Upper lobe of left lung (tissue), 6 donors: ENCODE measurements around the gene EIPR1. TPM values are rescaled to one million over a fixed set of nuclear protein-coding genes. Genes with fewer than 3 reads are reported as not detected.

Source experiments
- ATAC-seq, 2 donors: fragments of 200-7000 bp; cut with Tn5 transposase; one replicate each; pipeline ENCODE4 v1.9.1; 2022; ENCODE audit warnings: mild to moderate bottlenecking in 2 of 2, moderate library complexity in 2 of 2; ENCODE audit not compliant: low FRiP score in 2 of 2
- DNase-seq, 2 donors: peaks; one replicate each; pipeline ENCODE4 v3.0.0-alpha.2; 2019 to 2020
- H3K27ac ChIP-seq, 4 donors: fragments of 200-600 bp; sonication (generic); one replicate each; pipeline ENCODE4 v1.5.1; 2016 to 2019
- H3K27me3 ChIP-seq, 4 donors: fragments of 200-600 bp; sonication (generic); one replicate each; pipeline ENCODE4 v1.5.1; 2017 to 2019
- H3K36me3 ChIP-seq, 4 donors: fragments of 200-600 bp; sonication (generic); one replicate each; pipeline ENCODE4 v1.5.1; 2016 to 2019
- H3K4me1 ChIP-seq, 4 donors: fragments of 200-600 bp; sonication (generic); one replicate each; pipeline ENCODE4 v1.5.1; 2018 to 2019
- H3K4me3 ChIP-seq, 4 donors: fragments of 200-600 bp; sonication (generic); one replicate each; pipeline ENCODE4 v1.5.1; 2017 to 2019; ENCODE audit warnings: mild to moderate bottlenecking in 2 of 4, moderate library complexity in 1 of 4
- H3K9me3 ChIP-seq, 4 donors: fragments of 200-600 bp; sonication (generic); one replicate each; pipeline ENCODE4 v1.5.1; 2018 to 2019
- EP300 ChIP-seq, 4 donors: sonication (generic); formaldehyde crosslinking; IDR thresholded peaks; one replicate each; pipeline ENCODE4 v1.5.1; 2017; ENCODE audit warnings: antibody characterized with exemption in 4 of 4, control low read depth in 2 of 4
- POLR2A ChIP-seq, 4 donors: fragments of 450-650 bp; IDR thresholded peaks; one replicate each; pipeline ENCODE4 v1.5.1; 2016 to 2017; ENCODE audit warnings: antibody characterized with exemption in 4 of 4, mild to moderate bottlenecking in 2 of 4
- POLR2AphosphoS5 ChIP-seq, 2 donors: sonication (generic); formaldehyde crosslinking; IDR thresholded peaks; one replicate each; pipeline ENCODE4 v1.5.1; 2017; ENCODE audit warnings: antibody characterized with exemption in 2 of 2
- WGBS, 2 donors: methylation state at CpG; one replicate each; pipeline ENCODE4 v1.1.5; 2017 to 2018; 5-methylcytosine and 5-hydroxymethylcytosine counted together
- total RNA-seq, 6 donors: library from RNA; depleted of rRNA in 4 of 6; stranded (reverse); fragments of >200 nt in 4 of 6; gene quantifications; one replicate each; pipeline versions ENCODE4 v1.1.0 to v1.2.1, GENCODE V29; 2016 to 2021
- TF ChIP-seq, protein P1 (sequence below), 6 experiments: fragments of 450-650 bp in 4 of 6; fragments of 200-600 bp in 2 of 6; sonication (generic) in 2 of 6; IDR thresholded peaks; one replicate each; pipeline ENCODE4 v1.5.1; 2016 to 2019; ENCODE audit warnings: antibody characterized with exemption in 6 of 6
- donor health status: DM: no; HTN: no; CAD: no; lungs with moderate emphysema.
- donor health status: DM: no; HTN: yes; CAD: no; lungs with severe emphysema.

Gene EIPR1
- total RNA-seq, 6 donors from 2014 or later, result 17.6 to 39.8 (median 23.6) TPM

DNA sequence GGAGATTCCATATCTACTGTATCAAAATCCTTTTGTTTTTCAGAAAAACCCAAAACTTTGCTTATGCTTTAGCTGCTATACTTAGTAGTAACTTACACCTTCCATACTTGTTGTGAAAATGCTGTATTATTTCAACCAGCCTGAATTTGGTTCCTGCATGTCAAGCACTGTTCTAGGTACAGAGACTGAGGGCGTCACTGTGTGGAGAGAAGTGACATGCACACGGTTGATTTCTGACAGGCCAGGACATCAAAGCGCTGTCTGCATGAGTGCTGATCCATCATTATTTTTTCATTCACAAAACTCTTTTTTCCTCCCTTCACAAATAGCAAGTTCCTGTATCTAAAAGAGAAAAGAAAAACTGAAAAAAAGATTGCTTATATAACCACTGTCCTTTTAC lies 33.5 kb upstream of the EIPR1 start:
- Histone ChIP-seq H3K9me3 (no peaks in the 10 kb centered on the region), H3K36me3 (peaks cover 0 to 19% (median 12%) of the 10 kb centered on the region in 4 donors), H3K27ac (no peak overlapping the region), H3K4me3 (no peak overlapping the region), H3K4me1 (peaks cover 0 to 6% (median 2%) of the 10 kb centered on the region in 4 donors), H3K27me3 (no peaks in the 10 kb centered on the region)
- TF ChIP-seq POLR2A (IDR thresholded peaks at IDR 0.05) (no peak), POLR2AphosphoS5 (IDR thresholded peaks at IDR 0.05) (no peak), EP300 (IDR thresholded peaks at IDR 0.05) (no peak)
- TF ChIP-seq, protein P1, sequence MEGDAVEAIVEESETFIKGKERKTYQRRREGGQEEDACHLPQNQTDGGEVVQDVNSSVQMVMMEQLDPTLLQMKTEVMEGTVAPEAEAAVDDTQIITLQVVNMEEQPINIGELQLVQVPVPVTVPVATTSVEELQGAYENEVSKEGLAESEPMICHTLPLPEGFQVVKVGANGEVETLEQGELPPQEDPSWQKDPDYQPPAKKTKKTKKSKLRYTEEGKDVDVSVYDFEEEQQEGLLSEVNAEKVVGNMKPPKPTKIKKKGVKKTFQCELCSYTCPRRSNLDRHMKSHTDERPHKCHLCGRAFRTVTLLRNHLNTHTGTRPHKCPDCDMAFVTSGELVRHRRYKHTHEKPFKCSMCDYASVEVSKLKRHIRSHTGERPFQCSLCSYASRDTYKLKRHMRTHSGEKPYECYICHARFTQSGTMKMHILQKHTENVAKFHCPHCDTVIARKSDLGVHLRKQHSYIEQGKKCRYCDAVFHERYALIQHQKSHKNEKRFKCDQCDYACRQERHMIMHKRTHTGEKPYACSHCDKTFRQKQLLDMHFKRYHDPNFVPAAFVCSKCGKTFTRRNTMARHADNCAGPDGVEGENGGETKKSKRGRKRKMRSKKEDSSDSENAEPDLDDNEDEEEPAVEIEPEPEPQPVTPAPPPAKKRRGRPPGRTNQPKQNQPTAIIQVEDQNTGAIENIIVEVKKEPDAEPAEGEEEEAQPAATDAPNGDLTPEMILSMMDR (IDR thresholded peaks at IDR 0.05), result no peak
- DNase-seq, result no peak
- no peak for ATAC-seq
- WGBS, 2 donors, result 87 to 94% methylated on average over 3 of the region's 3 CpGs

DNA sequence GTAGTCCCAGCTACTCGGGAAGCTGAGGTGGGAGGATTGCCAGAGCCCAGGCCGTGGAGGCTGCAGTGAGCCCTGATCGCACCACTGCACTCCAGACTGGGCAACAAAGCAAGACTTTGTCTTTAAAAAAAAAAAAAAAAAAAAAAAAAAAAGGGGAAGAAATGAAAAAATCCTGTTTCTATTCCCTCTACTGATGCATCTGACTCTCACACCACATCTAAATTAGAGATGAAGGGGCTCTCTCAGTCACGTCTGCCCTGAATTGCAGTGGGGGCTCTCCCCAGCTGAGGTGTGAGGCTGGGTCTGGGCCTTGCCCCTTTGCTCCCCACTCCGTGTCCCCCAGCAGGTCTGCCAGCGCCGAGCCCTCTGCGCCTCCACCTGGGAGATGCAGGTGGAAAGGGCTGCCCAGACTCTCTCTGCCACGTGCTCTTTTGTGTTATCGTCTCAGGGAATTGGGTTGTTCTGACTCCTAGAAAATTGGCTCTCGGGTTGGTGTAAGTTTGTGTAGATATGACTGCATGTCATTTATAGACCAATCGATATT lies 32.1 kb upstream of the EIPR1 start:
- DNase-seq, result no peak
- TF ChIP-seq POLR2A (IDR thresholded peaks at IDR 0.05) (no peak), POLR2AphosphoS5 (IDR thresholded peaks at IDR 0.05) (no peak), EP300 (IDR thresholded peaks at IDR 0.05) (no peak)
- TF ChIP-seq, protein P1 (IDR thresholded peaks at IDR 0.05), result no peak

DNA sequence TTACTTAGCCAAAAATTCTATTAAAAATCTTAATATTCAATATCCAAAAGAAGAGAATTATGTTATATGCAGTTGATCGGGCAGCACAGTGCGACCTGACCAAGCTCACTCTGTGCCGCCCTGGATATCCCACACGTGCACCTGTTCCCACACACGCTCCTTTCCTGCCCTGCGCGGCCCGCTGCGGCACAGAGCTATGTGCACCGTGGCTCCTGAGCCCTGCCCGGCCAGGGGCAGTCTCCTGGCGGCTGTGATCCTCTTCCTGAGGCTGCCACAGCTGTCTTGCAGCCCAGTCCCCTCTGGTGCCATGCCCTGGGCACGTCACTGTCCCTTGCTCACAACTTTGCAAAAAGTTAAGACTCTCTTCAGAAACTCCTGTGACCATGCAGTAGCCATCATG lies 31.2 kb upstream of the EIPR1 start:
- Histone ChIP-seq H3K9me3 (no peaks in the 10 kb centered on the region), H3K36me3 (peaks cover 0 to 7% (median 4%) of the 10 kb centered on the region in 4 donors), H3K4me3 (no peak overlapping the region), H3K4me1 (peaks cover 0 to 6% (median 2%) of the 10 kb centered on the region in 4 donors), H3K27me3 (no peaks in the 10 kb centered on the region), H3K27ac (no peak overlapping the region)
- DNase-seq (no peak), ATAC-seq (peak in 1 of 2 donors; percentile 19)
- no peak for TF ChIP-seq POLR2AphosphoS5 (IDR thresholded peaks at IDR 0.05)
- no peak for TF ChIP-seq POLR2A (IDR thresholded peaks at IDR 0.05)
- no peak for TF ChIP-seq EP300 (IDR thresholded peaks at IDR 0.05)
- TF ChIP-seq, protein P1 (IDR thresholded peaks at IDR 0.05), result no peak
- WGBS, 2 donors, result 96 to 97% methylated on average over 13 of the region's 13 CpGs

More for the DNA sequence above, 32.1 kb upstream of the EIPR1 start:
- H3K4me1 ChIP-seq, result peaks cover 0 to 6% (median 2%) of the 10 kb centered on the region in 4 donors
- no peaks in the 10 kb centered on the region for H3K27me3 ChIP-seq
- H3K9me3 ChIP-seq, result no peaks in the 10 kb centered on the region
- WGBS, 2 donors, result 89 to 94% methylated on average over 12 of the region's 12 CpGs
- H3K27ac ChIP-seq, result no peak overlapping the region
- H3K4me3 ChIP-seq, result no peak overlapping the region
- H3K36me3 ChIP-seq, result peaks cover 0 to 11% (median 7%) of the 10 kb centered on the region in 4 donors
- no peak for ATAC-seq

DNA sequence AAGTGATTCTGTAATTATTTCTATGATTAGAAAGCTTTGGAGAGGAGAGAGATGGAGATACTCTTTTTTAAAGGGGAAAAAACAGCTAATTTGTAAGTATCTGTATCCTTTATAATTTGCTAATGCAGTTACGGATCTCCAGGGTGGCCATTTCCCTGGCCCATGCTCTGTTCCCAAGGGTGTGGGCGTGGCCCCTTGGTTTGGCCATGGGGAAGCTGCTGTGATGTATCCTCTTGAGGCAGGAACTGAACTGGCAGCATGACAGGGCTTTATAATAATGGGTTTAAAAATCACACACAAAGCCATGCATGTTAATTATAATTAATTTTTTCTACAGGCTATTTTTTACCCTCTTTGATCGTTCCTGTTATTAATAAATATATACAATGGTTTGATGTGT lies 28.9 kb upstream of the EIPR1 start:
- Histone ChIP-seq H3K27ac (no peak overlapping the region), H3K4me1 (peaks cover 0 to 6% (median 2%) of the 10 kb centered on the region in 4 donors), H3K4me3 (no peak overlapping the region), H3K27me3 (no peaks in the 10 kb centered on the region), H3K36me3 (peaks cover 6 to 26% (median 16%) of the 10 kb centered on the region in 4 donors), H3K9me3 (no peaks in the 10 kb centered on the region)
- WGBS, 2 donors, result 73 to 74% methylated on average over 3 of the region's 3 CpGs
- DNase-seq (no peak), ATAC-seq (no peak)
- TF ChIP-seq POLR2A (IDR thresholded peaks at IDR 0.05) (no peak), POLR2AphosphoS5 (IDR thresholded peaks at IDR 0.05) (no peak), EP300 (IDR thresholded peaks at IDR 0.05) (no peak)
- TF ChIP-seq, protein P1 (IDR thresholded peaks at IDR 0.05), result no peak

DNA sequence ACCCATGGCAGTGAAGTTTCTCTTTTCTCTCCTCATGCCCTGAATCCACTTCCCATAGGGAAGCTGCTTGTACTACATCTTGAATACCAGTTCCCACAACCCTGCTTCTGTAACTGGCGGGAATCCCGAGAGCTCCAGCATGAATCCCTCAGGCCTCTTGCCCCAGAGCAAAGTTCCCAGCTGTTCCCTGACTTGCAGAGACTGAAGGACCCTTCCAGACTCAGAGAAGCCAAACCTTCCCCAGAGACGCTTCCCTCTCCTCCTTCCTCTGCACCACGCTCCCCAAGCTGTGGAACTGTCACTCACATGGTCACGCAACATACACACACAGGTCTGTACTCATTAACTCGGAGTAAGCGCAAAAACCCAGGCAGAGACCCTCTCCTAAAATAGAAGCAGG lies 28.3 kb upstream of the EIPR1 start:
- TF ChIP-seq, protein P1 (IDR thresholded peaks at IDR 0.05), result no peak
- TF ChIP-seq EP300 (IDR thresholded peaks at IDR 0.05) (no peak), POLR2A (IDR thresholded peaks at IDR 0.05) (no peak), POLR2AphosphoS5 (IDR thresholded peaks at IDR 0.05) (no peak)
- no peak overlapping the region for H3K27ac ChIP-seq
- no peak for DNase-seq
- H3K36me3 ChIP-seq, result peaks cover 7 to 31% (median 19%) of the 10 kb centered on the region in 4 donors
- peaks cover 0 to 6% (median 2%) of the 10 kb centered on the region in 4 donors for H3K4me1 ChIP-seq
- no peak overlapping the region for H3K4me3 ChIP-seq
- no peaks in the 10 kb centered on the region for H3K27me3 ChIP-seq
- 79 to 88% methylated on average over 7 of the region's 7 CpGs for WGBS, 2 donors
- H3K9me3 ChIP-seq, result no peaks in the 10 kb centered on the region
- no peak for ATAC-seq
